SK-N-SH treated with all-trans-retinoic acid at 6 μM for 48 hours (cell line): Measurements from ENCODE around the gene PIK3R6.

Experiments
- ATAC-seq: fragments of 200-7000 bp; cut with Tn5 transposase; 3 replicates; pipeline ENCODE4 v1.9.1; 2020; ENCODE audit warnings: mild to moderate bottlenecking, moderate library complexity
- ARNTL ChIP-seq: fragments of 450-650 bp; formaldehyde crosslinking; IDR thresholded peaks from 2 replicates; pipeline ENCODE4 v1.5.0; 2020; ENCODE audit warnings: low read depth, mild to moderate bottlenecking, moderate library complexity, borderline replicate concordance
- BACH2 ChIP-seq: fragments of 250-450 bp; sonication (Bioruptor Pico); IDR thresholded peaks from 2 replicates; pipeline ENCODE4 v1.9.0; 2021; ENCODE audit warnings: mild to moderate bottlenecking, borderline replicate concordance
- CREB5 ChIP-seq: fragments of 250-450 bp; sonication (Bioruptor Pico); IDR thresholded peaks from 2 replicates; pipeline ENCODE4 v1.5.1; 2020; ENCODE audit warnings: low read depth, mild to moderate bottlenecking, moderate library complexity
- CSDC2 ChIP-seq: fragments of 250-450 bp; sonication (Bioruptor Pico); IDR thresholded peaks from 2 replicates; pipeline ENCODE4 v1.5.0; 2020; ENCODE audit warnings: mild to moderate bottlenecking, moderate library complexity
- CSRNP3 ChIP-seq: fragments of 250-450 bp; sonication (Bioruptor Pico); IDR thresholded peaks from 2 replicates; pipeline ENCODE4 v1.5.1; 2021; ENCODE audit warnings: mild to moderate bottlenecking, moderate library complexity
- GLIS3 ChIP-seq: fragments of 250-450 bp; sonication (Bioruptor Pico); IDR thresholded peaks from 2 replicates; pipeline ENCODE4 v1.5.0; 2020; ENCODE audit warnings: mild to moderate bottlenecking, moderate library complexity
- ISL1 ChIP-seq: fragments of 250-450 bp; sonication (Bioruptor Pico); IDR thresholded peaks from 2 replicates; pipeline ENCODE4 v2.1.2; 2022; ENCODE audit warnings: mild to moderate bottlenecking, moderate library complexity
- OSR1 ChIP-seq: fragments of 250-450 bp; sonication (Bioruptor Pico); IDR thresholded peaks from 2 replicates; pipeline ENCODE4 v1.8.0; 2022; ENCODE audit warnings: moderate library complexity, mild to moderate bottlenecking, inconsistent platforms
- PATZ1 ChIP-seq: fragments of 250-450 bp; sonication (Bioruptor Pico); IDR thresholded peaks from 2 replicates; pipeline ENCODE4 v1.8.0; 2020; ENCODE audit warnings: mild to moderate bottlenecking, moderate library complexity, borderline replicate concordance
- POU6F1 ChIP-seq: fragments of 250-450 bp; sonication (Bioruptor Pico); IDR thresholded peaks from 2 replicates; pipeline ENCODE4 v1.8.0; 2021; ENCODE audit warnings: low read depth, mild to moderate bottlenecking, moderate library complexity, borderline replicate concordance
- PPARA ChIP-seq: fragments of 250-450 bp; sonication (Bioruptor Pico); IDR thresholded peaks from 2 replicates; pipeline ENCODE4 v1.5.0; 2020; ENCODE audit warnings: mild to moderate bottlenecking, borderline replicate concordance
- RARB ChIP-seq: fragments of 250-450 bp; sonication (Bioruptor Pico); IDR thresholded peaks from 2 replicates; pipeline ENCODE4 v1.8.0; 2021; ENCODE audit warnings: mild to moderate bottlenecking, moderate library complexity
- SNAI2 ChIP-seq: fragments of 250-450 bp; sonication (Bioruptor Pico); IDR thresholded peaks from 2 replicates; pipeline ENCODE4 v1.5.0; 2020; ENCODE audit warnings: mild to moderate bottlenecking, moderate library complexity
- TCF4 ChIP-seq: fragments of 250-450 bp; sonication (Bioruptor Pico); IDR thresholded peaks from 2 replicates; pipeline ENCODE4 v1.8.0; 2021; ENCODE audit warnings: mild to moderate bottlenecking, moderate library complexity, borderline replicate concordance
- TOX ChIP-seq: fragments of 250-450 bp; sonication (Bioruptor Pico); IDR thresholded peaks from 2 replicates; pipeline ENCODE4 v1.8.0; 2021; ENCODE audit warnings: mild to moderate bottlenecking, moderate library complexity, borderline replicate concordance
- TSHZ2 ChIP-seq: fragments of 250-450 bp; sonication (Bioruptor Pico); IDR thresholded peaks from 2 replicates; pipeline ENCODE4 v1.5.0; 2020; ENCODE audit warnings: mild to moderate bottlenecking, moderate library complexity
- ZC3H10 ChIP-seq: fragments of 250-450 bp; sonication (Bioruptor Pico); IDR thresholded peaks from 2 replicates; pipeline ENCODE4 v1.5.1; 2021; ENCODE audit warnings: mild to moderate bottlenecking, moderate library complexity
- ZFP3 ChIP-seq: fragments of 250-450 bp; sonication (Bioruptor Pico); IDR thresholded peaks from 2 replicates; pipeline ENCODE4 v1.5.0; 2020; ENCODE audit warnings: mild to moderate bottlenecking, moderate library complexity
- ZFP30 ChIP-seq: fragments of 450-650 bp; formaldehyde crosslinking; IDR thresholded peaks from 2 replicates; pipeline ENCODE4 v1.5.0; 2022; ENCODE audit warnings: mild to moderate bottlenecking, moderate library complexity
- ZNF565 ChIP-seq: fragments of 450-650 bp; formaldehyde crosslinking; conservative IDR thresholded peaks from 2 replicates; pipeline ENCODE4 v1.5.0; 2020; ENCODE audit warnings: low read depth, mild to moderate bottlenecking, moderate library complexity
- ZNF70 ChIP-seq: fragments of 450-650 bp; formaldehyde crosslinking; IDR thresholded peaks from 2 replicates; pipeline ENCODE4 v1.5.0; 2020; ENCODE audit warnings: mild to moderate bottlenecking, moderate library complexity
- ZNF8 ChIP-seq: fragments of 450-650 bp; formaldehyde crosslinking; IDR thresholded peaks from 2 replicates; pipeline ENCODE4 v1.5.0; 2020; ENCODE audit warnings: mild to moderate bottlenecking, moderate library complexity

Gene PIK3R6

GRCh38 chr17:8800656-8801055 lies 66.8 kb downstream of the PIK3R6 start:
- no peak for TF ChIP-seq OSR1
- TF ChIP-seq TSHZ2 (CRISPR knock-in tag), result no peak
- no peak for TF ChIP-seq ZNF565 (CRISPR knock-in tag)
- no peak for TF ChIP-seq PPARA
- TF ChIP-seq ZC3H10, result no peak
- TF ChIP-seq ISL1 (CRISPR knock-in tag), result no peak
- no peak for TF ChIP-seq ARNTL (CRISPR knock-in tag)
- TF ChIP-seq RARB (CRISPR knock-in tag), result no peak
- no peak for TF ChIP-seq CREB5 (CRISPR knock-in tag)
- TF ChIP-seq ZNF8 (CRISPR knock-in tag), result no peak
- no peak for TF ChIP-seq SNAI2
- no peak for TF ChIP-seq ZFP30 (CRISPR knock-in tag)
- TF ChIP-seq TOX, result no peak
- TF ChIP-seq GLIS3 (CRISPR knock-in tag), result no peak
- no peak for TF ChIP-seq ZFP3
- no peak for TF ChIP-seq PATZ1
- no peak for TF ChIP-seq CSRNP3 (CRISPR knock-in tag)
- TF ChIP-seq ZNF70 (CRISPR knock-in tag), result no peak
- TF ChIP-seq CSDC2 (CRISPR knock-in tag), result no peak
- TF ChIP-seq TCF4, result no peak
- TF ChIP-seq, all 23 proteins: peak for 0
- ATAC-seq, result no peak

- TF ChIP-seq POU6F1 (CRISPR knock-in tag) (no peak), BACH2 (CRISPR knock-in tag) (no peak), ZFP30 (CRISPR knock-in tag) (no peak), TOX (no peak), CSRNP3 (CRISPR knock-in tag) (no peak), GLIS3 (CRISPR knock-in tag) (no peak)
- no peak for ATAC-seq
These were observed 67.8 kb downstream of the PIK3R6 start for GRCh38 chr17:8799570-8800212.
